Measurements from ENCODE around the gene CROCC.
A peak's percentile ranks its signal among the peaks of the same experiment; 100 is the strongest.
"Not testable (repeated sequence)": the region's sequence is repeated elsewhere in the genome, so short reads cannot be mapped to it uniquely, and the experiment has no call there.

CROCC gene, protein sequence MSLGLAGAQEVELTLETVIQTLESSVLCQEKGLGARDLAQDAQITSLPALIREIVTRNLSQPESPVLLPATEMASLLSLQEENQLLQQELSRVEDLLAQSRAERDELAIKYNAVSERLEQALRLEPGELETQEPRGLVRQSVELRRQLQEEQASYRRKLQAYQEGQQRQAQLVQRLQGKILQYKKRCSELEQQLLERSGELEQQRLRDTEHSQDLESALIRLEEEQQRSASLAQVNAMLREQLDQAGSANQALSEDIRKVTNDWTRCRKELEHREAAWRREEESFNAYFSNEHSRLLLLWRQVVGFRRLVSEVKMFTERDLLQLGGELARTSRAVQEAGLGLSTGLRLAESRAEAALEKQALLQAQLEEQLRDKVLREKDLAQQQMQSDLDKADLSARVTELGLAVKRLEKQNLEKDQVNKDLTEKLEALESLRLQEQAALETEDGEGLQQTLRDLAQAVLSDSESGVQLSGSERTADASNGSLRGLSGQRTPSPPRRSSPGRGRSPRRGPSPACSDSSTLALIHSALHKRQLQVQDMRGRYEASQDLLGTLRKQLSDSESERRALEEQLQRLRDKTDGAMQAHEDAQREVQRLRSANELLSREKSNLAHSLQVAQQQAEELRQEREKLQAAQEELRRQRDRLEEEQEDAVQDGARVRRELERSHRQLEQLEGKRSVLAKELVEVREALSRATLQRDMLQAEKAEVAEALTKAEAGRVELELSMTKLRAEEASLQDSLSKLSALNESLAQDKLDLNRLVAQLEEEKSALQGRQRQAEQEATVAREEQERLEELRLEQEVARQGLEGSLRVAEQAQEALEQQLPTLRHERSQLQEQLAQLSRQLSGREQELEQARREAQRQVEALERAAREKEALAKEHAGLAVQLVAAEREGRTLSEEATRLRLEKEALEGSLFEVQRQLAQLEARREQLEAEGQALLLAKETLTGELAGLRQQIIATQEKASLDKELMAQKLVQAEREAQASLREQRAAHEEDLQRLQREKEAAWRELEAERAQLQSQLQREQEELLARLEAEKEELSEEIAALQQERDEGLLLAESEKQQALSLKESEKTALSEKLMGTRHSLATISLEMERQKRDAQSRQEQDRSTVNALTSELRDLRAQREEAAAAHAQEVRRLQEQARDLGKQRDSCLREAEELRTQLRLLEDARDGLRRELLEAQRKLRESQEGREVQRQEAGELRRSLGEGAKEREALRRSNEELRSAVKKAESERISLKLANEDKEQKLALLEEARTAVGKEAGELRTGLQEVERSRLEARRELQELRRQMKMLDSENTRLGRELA (N-terminal part only)

DNA sequence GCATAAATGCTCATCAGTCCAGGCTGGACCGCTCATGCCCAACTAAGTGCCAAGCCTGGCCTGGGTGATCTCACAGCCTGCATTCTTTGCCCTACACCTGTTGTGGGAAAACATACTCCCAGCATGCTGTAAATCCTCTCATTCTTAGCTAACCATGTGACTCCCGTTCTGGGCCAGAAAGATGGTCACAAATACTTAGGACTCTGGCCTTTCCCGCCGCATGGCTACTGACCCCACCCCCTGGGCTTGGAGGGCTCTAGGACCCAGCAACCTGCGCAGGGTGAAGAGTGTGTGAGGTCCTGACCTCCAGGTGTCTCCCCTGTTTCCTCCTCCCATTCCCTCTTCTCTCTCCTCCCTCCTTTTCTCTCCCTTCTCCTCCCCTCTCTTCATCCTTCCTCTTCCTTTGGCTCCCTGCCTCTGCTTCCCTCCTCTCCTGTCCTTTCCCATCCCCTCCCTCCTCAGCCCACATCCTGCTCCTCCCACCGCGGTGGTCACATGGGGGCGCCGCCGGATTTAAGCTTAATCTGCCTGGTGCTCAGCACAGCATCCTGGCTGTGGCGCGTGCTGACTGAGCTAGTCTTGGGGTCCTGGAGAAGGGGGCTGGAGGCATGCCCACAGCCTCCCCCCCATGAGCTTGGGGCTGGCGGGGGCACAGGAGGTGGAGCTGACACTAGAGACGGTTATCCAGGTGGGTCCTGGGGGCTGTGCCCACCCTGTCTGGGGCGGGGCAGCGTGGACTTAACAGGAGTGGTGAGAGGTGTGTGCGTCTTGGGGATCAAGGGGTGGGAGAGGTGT is at the start of gene CROCC:
CROCC (plus strand) TSS at position 541 of the 795 bp plus-strand sequence; CDS start at position 629, 88 bp downstream.
- no peak for DNase-seq (ENCODE audit: low read depth)

DNA sequence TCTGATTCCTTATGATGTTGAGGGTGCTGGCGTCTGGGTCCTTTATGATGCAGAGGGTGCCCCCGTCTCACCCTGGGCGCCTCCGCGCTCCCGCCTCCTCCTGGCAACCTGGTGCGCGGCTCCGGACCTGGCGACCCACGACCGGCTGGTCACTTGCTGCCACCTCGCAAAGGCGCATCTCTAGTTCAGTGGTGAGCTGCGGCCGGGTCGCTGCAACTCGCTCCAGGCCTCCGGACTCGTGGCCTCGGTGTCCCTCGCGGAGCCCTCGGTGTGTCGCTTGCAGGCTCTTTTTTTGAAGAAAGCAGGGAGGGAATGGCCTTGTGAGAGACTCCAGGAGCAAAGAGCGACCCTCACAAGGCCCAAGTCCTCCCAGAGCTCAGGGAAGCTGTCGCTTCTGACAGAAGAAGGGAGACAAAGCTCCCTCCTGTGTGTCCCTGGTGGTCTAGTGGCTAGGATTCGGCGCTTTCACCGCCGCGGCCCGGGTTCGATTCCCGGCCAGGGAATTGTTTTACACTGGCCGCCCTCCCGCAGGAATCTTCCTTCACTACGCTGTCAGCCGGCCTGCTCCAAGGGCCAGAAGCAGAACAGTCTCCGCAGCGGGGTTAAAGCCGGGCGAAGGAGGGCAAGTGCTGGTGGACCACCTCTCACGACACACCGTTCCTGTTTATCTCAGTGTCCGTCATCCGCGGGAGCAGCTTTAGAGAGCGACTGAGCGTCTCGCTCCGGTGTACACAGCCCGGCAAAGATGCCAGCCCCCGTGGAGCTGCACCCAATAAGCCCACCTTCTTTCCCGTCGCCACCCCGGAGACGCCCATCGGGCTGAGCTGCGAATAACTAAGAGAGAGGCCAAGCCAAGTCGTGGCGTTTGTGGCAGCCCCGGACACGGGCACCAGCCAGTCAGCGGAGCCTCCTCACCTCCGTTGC is 49.3 kb upstream of the CROCC start:
- DNase-seq (ENCODE audit: low read depth): not testable (repeated sequence)

DNA sequence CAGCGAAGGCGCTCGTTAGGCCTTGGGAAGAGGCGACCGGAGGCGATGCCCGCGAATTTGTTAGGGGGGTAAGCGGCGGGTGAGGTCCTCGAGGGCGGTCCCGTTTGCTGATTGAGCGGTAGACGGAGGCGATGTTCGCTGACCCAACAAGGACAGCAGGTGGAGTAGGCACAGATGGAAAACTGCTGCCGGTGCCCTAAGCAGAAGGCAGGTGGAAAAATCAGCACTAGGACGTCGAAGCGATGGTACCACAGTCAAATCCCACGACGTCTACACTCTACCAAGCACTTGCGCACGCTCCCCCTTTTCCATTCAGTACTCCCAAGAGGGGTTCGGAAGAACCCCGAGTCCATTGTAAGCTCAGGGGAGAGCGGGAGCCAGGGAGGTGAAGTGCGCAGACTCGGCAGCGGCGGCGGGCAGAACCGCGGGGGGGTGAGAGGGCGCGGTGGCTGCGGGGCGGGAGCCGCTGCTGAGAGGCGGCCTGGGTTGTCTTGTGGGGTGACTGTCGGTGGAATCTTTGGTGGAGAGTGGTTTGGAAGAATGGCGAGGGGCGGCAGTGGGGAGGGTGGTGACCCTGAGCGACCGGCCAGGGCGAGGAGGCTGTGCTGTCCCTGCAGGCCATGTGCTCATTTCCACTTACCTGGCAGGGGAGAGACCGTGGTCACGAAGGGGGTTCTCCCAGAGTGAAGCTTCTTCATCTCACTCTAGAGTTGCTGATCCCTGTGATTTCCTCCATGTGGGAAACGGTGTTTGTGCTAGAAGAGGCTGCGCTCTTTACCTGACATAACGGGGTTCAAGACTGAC is 48.5 kb upstream of the CROCC start:
- peak; percentile 45 for DNase-seq (ENCODE audit: low read depth)

DNA sequence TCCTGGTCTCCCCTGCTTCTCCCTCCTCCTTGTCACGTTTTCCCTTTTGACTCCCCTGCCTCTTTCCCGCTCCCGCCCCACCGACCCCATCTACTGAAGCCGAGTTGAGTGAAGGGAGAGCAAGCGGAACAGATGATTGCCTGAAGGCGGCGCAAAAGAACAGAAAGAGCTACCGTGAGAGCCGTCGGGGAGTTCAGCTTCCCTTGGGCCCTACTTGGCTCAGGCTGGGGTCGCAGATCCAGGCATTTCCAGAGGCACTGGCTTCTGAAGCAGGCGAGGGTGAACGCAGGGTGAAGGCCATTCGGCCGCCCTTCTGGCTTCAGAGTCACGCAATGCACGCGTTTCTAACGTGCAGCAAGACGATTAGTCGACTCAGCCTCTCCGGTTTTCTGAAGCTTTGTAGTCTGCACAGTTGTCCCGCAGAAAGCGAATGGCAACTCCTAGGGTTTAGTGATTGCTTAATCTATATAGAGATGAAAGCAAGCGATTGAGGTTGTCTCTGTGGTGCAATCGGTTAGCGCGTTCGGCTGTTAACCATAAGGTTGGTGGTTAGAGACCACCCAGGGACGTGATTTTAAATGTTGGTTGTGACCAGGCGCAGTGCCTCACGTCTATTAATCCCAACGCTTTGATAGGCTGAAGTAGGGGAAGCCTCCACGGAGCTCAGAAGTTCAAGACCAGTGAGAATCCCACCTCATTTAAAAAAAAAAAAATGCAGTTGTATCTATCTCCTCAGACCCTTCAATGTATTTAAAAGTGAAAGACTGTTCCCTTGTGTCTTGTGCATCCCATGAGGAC is 46.6 kb upstream of the CROCC start:
- DNase-seq (ENCODE audit: low read depth): not testable (repeated sequence)

DNA sequence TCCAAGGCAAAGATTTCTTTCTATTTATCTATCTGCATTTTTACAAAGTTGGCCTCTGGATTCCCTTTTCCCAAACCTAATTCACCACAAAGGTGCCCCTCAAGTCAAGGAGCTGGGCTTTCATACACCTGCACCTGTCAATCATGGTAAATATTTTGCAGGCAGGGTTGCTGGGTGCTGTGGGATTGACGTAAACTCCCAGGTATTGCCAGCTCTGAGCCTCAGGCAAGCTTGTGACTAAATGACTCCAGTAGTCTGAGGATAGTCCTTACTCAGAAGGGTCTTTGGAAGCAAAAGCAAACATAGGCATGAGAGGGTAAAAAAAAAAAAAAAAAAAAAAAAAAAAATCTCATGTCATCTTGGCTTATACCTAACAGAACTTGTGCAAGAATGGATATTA is 40.0 kb upstream of the CROCC start:
- not testable (repeated sequence) for DNase-seq (ENCODE audit: low read depth)

DNA sequence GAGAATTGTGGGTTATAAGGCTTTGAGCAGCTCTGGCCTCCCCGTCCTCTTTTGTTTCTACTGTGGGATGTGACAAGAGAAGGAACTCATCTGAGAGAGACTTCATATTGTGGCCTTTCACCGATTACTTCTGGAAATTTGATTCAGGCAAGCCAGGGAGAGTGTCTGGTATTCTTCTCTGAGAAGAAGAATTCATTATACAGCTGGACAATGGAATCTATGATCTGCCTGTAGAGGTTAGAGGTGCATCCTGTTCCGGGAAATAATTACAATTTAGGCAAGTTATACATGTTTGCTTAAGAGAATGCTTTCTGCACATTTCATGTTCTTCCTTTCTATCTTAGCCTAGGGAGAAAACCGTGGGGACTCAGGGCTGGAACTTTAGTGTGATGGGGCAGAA is 38.7 kb upstream of the CROCC start:
- DNase-seq (ENCODE audit: low read depth): no peak

DNA sequence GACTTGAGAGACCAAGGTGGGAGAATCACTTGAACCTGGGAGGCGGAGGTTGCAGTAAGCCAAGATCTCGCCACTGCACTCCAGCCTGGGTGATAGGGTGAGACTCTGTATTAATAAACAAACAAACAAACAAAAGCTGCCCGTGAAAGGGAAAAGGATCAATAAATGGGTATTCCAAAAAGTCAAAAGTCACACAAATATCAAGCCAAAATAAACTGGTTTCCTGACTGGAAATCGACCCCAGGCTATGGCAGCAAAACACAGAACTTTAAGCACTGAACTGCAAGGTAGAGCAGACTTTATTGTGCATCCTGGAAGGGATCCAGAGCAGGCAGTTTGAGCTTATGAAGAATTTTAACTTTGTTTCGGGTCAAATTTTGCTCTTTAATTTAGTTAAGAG is 37.2 kb upstream of the CROCC start:
- not testable (repeated sequence) for DNase-seq (ENCODE audit: low read depth)

DNA sequence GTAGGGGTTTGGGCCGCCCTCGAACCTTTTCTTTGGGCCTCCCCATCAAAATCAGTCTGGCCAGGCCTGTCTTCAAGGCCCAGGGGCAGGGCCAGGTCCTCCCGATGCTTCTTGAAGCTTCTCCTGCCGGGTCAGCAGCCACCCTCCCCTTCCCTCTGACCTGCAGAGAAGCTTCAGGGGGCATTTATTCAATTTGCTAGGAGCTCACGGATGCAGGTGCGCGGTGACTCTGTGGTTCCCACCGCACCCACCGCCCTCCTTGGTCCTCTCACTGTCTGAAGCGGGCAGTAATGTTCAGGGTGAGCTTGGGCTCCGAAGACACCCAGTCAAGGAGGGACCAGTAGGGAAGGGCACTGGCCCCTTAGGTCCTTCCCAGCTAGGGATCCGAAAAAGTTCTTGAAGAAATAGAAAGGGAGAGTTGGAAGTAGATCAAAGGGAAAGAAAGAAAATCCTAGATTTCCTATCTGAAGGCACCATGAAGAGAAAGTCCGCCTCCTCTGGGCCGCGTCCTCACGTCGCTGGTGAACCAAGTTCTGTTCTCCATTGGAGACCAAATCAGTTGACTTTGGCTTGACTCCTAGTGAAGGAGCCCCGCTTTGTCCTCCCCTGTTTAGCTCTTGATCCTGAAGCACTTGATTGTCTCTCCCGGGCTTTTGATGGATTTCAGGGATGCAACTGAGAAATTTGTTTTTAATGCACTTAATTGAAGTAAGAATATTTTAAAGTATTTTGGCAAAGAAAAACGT is 34.7 kb upstream of the CROCC start:
- DNase-seq (ENCODE audit: low read depth): no peak

DNA sequence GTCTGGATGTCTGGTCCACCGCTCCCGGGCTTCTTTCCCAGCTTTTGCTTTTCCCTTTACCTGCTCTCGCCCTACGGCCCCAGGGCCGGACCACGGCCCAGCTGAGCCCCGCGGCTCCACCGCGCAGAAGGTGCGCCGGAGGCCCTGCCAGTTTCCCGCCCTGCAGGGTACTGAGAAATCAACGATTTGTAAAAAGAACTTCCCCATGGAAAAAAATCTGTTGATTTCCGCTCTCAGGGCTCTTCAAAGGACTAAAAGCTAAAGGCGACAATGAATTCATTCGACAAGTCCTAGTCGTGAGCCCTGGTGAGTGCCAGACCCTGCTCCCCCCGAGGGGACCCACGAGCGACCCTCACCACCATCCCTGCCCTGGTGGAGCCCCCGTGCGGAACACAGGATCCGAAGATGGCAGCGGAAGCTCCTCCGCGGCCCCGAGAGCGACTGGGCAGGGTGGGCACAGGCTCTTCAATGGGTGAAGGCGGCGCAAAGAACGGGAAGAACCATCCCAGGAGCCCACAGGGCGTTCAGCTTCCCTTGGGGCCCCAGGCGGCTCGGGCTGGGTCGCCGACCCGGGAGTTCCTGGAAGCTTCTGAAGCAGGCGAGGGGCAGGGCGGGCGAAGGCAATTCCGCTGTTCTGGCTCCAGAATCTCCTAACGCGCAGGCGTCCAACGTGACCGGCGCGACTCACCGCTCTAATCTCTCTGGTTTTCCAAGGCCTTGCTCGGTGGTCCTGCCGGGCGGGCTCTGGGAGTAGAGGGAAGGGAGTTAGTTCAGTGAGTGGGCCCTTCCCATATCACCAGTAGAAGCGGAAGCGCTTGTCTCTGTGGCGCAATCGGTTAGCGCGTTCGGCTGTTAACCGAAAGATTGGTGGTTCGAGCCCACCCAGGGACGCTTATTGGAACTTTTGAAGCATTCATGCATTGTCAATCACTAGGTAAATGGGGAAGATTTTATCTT is 32.6 kb upstream of the CROCC start:
- peak; percentile 40 for DNase-seq (ENCODE audit: low read depth)

DNA sequence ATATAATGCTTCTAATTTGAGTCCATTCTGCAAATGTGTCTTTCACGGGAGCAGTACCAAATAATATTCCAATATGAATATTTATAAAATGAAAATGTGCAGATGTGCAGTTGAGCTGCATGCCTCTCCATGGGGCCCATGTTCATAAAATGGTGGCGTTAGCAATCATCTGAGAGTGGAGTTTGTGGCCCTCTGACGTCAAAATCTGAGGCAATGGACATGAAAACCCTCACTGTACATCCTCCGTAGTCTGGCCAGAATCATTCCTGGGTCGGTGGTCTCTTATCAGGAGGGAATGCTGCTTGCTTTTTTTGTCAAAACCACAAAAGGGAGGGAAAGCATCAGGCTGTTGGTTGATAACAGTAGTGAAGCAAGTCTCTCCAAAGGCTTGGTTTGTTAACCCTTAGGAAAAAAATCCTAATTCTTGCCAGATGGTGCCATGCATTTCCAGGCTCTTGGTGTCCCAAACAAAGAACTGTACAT is 31.2 kb upstream of the CROCC start:
- not testable (repeated sequence) for DNase-seq (ENCODE audit: low read depth)

DNA sequence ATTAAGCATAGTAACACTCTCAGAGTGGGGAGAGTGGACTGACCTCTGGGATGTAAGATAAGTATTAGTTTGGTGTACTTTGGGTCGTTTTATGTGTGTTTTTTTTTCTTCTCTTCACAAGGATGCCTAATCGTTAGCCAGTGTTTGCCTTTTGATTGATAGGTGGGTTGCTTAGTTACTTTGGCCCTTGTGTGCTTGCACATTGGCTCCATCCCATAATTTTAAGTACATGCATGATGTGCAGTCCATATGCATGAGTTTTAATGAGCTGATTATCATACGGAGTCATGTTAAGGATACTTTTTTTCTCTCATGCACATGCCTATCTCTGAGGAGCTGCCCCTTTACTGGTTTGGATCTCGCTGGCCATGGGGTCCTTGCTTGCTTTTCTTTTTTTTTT is 30.7 kb upstream of the CROCC start:
- DNase-seq (ENCODE audit: low read depth): not testable (repeated sequence)

DNA sequence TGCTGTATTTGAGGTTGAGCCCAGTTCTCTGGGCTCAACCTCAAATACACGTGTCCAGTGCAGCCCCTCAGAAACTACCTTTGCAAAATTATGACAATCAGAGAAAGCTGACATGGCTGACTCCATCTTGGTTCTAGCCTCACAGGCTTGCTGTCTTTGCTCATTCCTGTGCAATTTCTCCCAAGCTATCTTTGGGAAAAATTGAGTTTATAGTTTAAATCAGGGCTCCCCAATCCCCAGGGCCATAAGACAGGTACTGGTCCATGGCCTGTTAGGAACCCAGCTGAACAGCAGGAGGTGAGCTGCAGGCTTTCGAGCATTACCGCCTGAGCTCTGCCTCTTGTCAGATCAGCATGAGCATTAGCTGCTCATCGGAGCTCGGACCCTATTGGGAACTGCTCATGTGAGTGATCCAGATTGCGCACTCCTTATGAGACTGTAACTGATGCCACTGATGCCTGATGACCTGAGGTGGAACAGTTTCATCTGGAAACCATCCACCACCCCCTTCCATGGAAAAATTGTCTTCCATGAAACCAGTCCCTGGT is 28.7 kb upstream of the CROCC start:
- not testable (repeated sequence) for DNase-seq (ENCODE audit: low read depth)

DNA sequence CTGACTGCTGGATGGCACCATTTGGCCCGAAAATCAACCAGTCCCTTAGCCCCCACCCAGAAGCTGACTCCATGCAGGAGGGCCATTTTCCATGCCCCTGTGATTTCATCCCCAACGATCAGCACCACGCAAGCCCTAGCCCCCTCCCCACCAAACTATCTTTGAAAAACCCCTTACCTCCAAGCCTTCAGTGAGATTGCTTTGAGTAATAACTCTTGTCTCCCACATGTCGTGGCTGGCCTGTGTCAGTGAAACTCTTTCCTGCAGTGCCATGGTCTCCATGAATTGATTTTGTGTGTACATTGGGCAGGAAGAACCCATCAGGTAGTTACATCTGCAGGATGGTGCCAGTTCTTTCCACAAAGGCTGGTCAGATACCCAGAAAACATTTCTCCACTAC is 27.9 kb upstream of the CROCC start:
- DNase-seq (ENCODE audit: low read depth): not testable (repeated sequence)

DNA sequence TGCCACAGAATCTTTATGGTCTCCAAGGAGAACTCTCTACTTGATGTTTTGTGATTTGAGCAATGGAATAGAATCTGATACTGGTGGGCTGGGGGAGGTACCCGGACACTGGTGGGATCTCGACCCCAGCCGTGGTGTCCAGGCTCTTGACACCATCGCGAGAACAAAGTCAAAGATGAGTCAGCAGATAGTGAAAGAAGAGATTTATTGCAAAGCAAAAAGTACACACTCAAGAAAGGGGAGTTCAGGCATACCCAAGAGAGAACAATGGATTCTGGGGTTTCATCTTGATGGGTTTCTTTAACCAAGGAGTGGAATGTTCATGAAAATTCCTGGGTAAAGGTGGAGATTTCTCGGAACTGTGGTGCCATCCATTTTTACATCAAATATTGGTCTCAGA is 27.4 kb upstream of the CROCC start:
- not testable (repeated sequence) for DNase-seq (ENCODE audit: low read depth)

DNA sequence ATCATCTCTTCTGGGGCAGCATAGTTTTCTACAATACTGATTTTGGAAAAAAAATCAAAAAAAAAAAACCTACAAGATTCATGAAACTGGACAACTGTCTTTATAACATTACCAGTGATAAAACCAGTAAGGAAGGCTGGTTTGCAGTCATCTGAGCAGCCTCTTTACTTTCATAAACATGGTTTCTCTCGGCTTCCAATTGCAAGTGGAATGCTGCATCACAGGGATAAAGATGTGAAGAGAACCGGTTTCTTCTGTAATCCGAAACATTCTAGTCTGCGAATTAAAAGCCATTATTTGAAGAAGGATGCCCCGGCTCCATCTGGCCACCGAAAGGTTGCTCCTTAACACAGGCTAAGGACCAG is 26.5 kb upstream of the CROCC start:
- not testable (repeated sequence) for DNase-seq (ENCODE audit: low read depth)
